Glutamatergic neuron (in vitro differentiated cells): ENCODE measurements around the gene KCNIP1. TPM values are rescaled to one million over a fixed set of nuclear protein-coding genes. Genes with fewer than 3 reads are reported as not detected.

ENCODE experiments used
- DNase-seq: peaks from one replicate; pipeline ENCODE4 v3.0.0; 2022
- H3K27ac Mint-ChIP-seq: one replicate; pipeline ENCODE4 v1.8.0; 2020; ENCODE audit warnings: mild to moderate bottlenecking, mixed read lengths, inconsistent platforms; ENCODE audit not compliant: unreplicated experiment
- H3K27me3 Mint-ChIP-seq: one replicate; pipeline ENCODE4 v1.8.0; 2020; ENCODE audit warnings: mild to moderate bottlenecking, moderate library complexity, mixed read lengths, inconsistent platforms; ENCODE audit not compliant: unreplicated experiment
- H3K36me3 Mint-ChIP-seq: one replicate; pipeline ENCODE4 v1.8.0; 2020; ENCODE audit warnings: mild to moderate bottlenecking, mixed read lengths, inconsistent platforms; ENCODE audit not compliant: unreplicated experiment
- H3K4me1 Mint-ChIP-seq: one replicate; pipeline ENCODE4 v1.8.0; 2020; ENCODE audit warnings: mild to moderate bottlenecking, low read depth, mixed read lengths, inconsistent platforms; ENCODE audit not compliant: unreplicated experiment
- H3K4me3 Mint-ChIP-seq: one replicate; pipeline ENCODE4 v1.8.0; 2020; ENCODE audit warnings: mild to moderate bottlenecking, mixed read lengths, inconsistent platforms; ENCODE audit not compliant: unreplicated experiment
- H3K9me3 Mint-ChIP-seq: one replicate; pipeline ENCODE4 v1.8.0; 2020; ENCODE audit warnings: mild to moderate bottlenecking, moderate library complexity, mixed read lengths, inconsistent platforms; ENCODE audit not compliant: unreplicated experiment
- CTCF ChIP-seq: fragments of 200-600 bp; sonication (generic); IDR thresholded peaks from one replicate; pipeline ENCODE4 v1.5.0; 2021; ENCODE audit not compliant: partially characterized antibody, unreplicated experiment
- total RNA-seq: library from RNA; stranded (reverse); fragmentation: NEBNext Ultra II Directional; extraction: Animal tissue kit (Norgen Biotek cat#: 25700); gene quantifications from one replicate; pipeline ENCODE4 v1.2.1, GENCODE V29; 2021; ENCODE audit not compliant: unreplicated experiment

The KCNIP1 gene
- total RNA-seq, 1 donor from 2014 or later, result 0.47 TPM

GRCh38 chr5:170736966-170737365, 233.1 kb downstream of the KCNIP1 start:
- peaks cover 6% of the 10 kb centered on the region for H3K27me3 Mint-ChIP-seq
- no peak for DNase-seq
- no peak overlapping the region for H3K4me3 Mint-ChIP-seq
- TF ChIP-seq CTCF, result no peak
- peaks cover 2% of the 10 kb centered on the region for H3K4me1 Mint-ChIP-seq
- peaks cover 7% of the 10 kb centered on the region for H3K9me3 Mint-ChIP-seq
- H3K36me3 Mint-ChIP-seq, result peaks cover 22% of the 10 kb centered on the region
- no peak overlapping the region for H3K27ac Mint-ChIP-seq

GRCh38 chr5:170737591-170737990, 233.8 kb downstream of the KCNIP1 start:
- Mint-ChIP-seq H3K4me1 (peaks cover 2% of the 10 kb centered on the region), H3K27me3 (peaks cover 6% of the 10 kb centered on the region), H3K36me3 (peaks cover 22% of the 10 kb centered on the region), H3K27ac (no peak overlapping the region), H3K9me3 (peaks cover 7% of the 10 kb centered on the region), H3K4me3 (no peak overlapping the region)
- no peak for DNase-seq
- no peak for TF ChIP-seq CTCF

DNA sequence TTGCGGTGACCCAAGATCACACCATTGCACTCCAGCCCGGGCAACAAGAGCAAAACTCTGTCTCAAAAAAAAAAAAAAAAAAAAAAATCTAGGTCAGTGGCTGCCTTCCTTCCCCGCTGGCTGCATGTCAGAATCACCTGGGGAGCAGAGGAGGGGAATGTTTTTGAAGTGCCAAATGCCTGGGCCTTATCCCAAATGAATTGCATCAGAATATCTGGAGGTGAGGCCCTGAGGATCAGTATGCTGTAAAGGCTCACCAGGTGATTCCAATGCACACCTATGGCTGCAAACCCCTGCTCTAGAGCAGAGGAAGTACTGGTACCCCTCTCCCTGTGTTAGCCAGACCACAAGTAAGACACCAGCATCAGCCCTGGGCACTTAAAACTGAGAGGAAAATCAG, 235.0 kb downstream of the KCNIP1 start:
- Mint-ChIP-seq H3K27me3 (peaks cover 6% of the 10 kb centered on the region), H3K36me3 (peaks cover 20% of the 10 kb centered on the region), H3K9me3 (peaks cover 7% of the 10 kb centered on the region), H3K27ac (no peak overlapping the region), H3K4me1 (peaks cover 2% of the 10 kb centered on the region), H3K4me3 (no peak overlapping the region)
- TF ChIP-seq CTCF, result no peak
- no peak for DNase-seq

GRCh38 chr5:170739446-170739845, 235.6 kb downstream of the KCNIP1 start:
- Mint-ChIP-seq H3K36me3 (peaks cover 20% of the 10 kb centered on the region), H3K9me3 (peaks cover 7% of the 10 kb centered on the region), H3K27ac (no peak overlapping the region), H3K4me3 (no peak overlapping the region), H3K27me3 (peaks cover 6% of the 10 kb centered on the region), H3K4me1 (peaks cover 2% of the 10 kb centered on the region)
- no peak for TF ChIP-seq CTCF
- no peak for DNase-seq

GRCh38 chr5:170740551-170741205, 236.9 kb downstream of the KCNIP1 start:
- no peak for DNase-seq
- peaks cover 5% of the 10 kb centered on the region for H3K4me1 Mint-ChIP-seq
- H3K36me3 Mint-ChIP-seq, result peaks cover 14% of the 10 kb centered on the region
- H3K27ac Mint-ChIP-seq, result no peak overlapping the region
- H3K9me3 Mint-ChIP-seq, result peaks cover 3% of the 10 kb centered on the region
- H3K4me3 Mint-ChIP-seq, result no peak overlapping the region
- TF ChIP-seq CTCF, result no peak
- H3K27me3 Mint-ChIP-seq, result peaks cover 6% of the 10 kb centered on the region
